Measurements from ENCODE around the gene RYR3.
"Not testable (repeated sequence)": the region's sequence is repeated elsewhere in the genome, so short reads cannot be mapped to it uniquely, and the experiment has no call there.

RYR3 gene

GRCh38 chr15:33587773-33588172, 277.0 kb downstream of the RYR3 start:
- TF ChIP-seq EZH2phosphoT487 (IDR thresholded peaks at IDR 0.05; ENCODE audit: borderline replicate concordance): no peak
- TF ChIP-seq, protein P1, sequence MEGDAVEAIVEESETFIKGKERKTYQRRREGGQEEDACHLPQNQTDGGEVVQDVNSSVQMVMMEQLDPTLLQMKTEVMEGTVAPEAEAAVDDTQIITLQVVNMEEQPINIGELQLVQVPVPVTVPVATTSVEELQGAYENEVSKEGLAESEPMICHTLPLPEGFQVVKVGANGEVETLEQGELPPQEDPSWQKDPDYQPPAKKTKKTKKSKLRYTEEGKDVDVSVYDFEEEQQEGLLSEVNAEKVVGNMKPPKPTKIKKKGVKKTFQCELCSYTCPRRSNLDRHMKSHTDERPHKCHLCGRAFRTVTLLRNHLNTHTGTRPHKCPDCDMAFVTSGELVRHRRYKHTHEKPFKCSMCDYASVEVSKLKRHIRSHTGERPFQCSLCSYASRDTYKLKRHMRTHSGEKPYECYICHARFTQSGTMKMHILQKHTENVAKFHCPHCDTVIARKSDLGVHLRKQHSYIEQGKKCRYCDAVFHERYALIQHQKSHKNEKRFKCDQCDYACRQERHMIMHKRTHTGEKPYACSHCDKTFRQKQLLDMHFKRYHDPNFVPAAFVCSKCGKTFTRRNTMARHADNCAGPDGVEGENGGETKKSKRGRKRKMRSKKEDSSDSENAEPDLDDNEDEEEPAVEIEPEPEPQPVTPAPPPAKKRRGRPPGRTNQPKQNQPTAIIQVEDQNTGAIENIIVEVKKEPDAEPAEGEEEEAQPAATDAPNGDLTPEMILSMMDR (conservative IDR thresholded peaks at IDR 0.05; ENCODE audit: low read length): no peak
- Histone ChIP-seq H3K9me3 (ENCODE audit: insufficient read depth, low read depth, low read length) (no peaks in the 10 kb centered on the region), H3K4me2 (ENCODE audit: low read depth, low read length, poor library complexity, severe bottlenecking) (no peak overlapping the region), H3K4me1 (ENCODE audit: insufficient read depth, low read length, poor library complexity, severe bottlenecking) (peaks cover 5% of the 10 kb centered on the region), H3K9ac (ENCODE audit: low read depth, low read length, poor library complexity, severe bottlenecking) (no peak overlapping the region), H4K20me1 (ENCODE audit: insufficient read depth, low read length, poor library complexity, severe bottlenecking) (no peaks in the 10 kb centered on the region), H3K36me3 (ENCODE audit: insufficient read depth, low read length) (no peaks in the 10 kb centered on the region), H3K27me3 (ENCODE audit: insufficient read depth, low read length, poor library complexity, severe bottlenecking) (no peaks in the 10 kb centered on the region), H3K4me3 (ENCODE audit: low read length, poor library complexity, severe bottlenecking) (no peak overlapping the region), H3K9me2 (replicated peaks; ENCODE audit: low read depth, low read length) (no peaks in the 10 kb centered on the region), H3K79me2 (ENCODE audit: insufficient read depth, low read length) (no peaks in the 10 kb centered on the region), H3F3A (ENCODE audit: low read depth) (no peaks in the 10 kb centered on the region), H2AFZ (ENCODE audit: low read length) (no peak overlapping the region)

DNA sequence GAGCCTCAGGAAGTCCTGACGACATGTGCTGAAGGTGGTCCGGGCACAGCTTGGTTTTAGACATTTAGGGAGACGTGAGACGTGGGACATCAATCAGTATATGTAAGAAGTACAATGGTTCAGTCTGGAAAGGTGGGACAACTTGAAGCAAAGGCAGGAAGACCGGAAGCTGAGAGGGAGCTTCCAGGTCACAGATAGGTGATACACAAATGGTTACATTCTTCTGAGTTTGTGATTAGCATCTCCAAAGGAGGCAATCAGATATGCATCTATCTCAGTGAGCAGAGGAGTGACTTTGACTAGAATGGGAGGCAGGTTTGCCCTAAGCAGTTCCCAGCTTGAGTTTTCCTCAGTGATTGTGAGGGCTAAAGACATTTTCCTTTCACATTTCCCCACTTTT, 282.1 kb downstream of the RYR3 start:
- no peak overlapping the region for H3K4me2 ChIP-seq (ENCODE audit: low read depth, low read length, poor library complexity, severe bottlenecking)
- no peaks in the 10 kb centered on the region for H3K9me3 ChIP-seq (ENCODE audit: insufficient read depth, low read depth, low read length)
- H3K9me2 ChIP-seq (replicated peaks; ENCODE audit: low read depth, low read length): no peaks in the 10 kb centered on the region
- H4K20me1 ChIP-seq (ENCODE audit: insufficient read depth, low read length, poor library complexity, severe bottlenecking): no peaks in the 10 kb centered on the region
- H3K27me3 ChIP-seq (ENCODE audit: insufficient read depth, low read length, poor library complexity, severe bottlenecking): no peaks in the 10 kb centered on the region
- H3K79me2 ChIP-seq (ENCODE audit: insufficient read depth, low read length): no peaks in the 10 kb centered on the region
- H3F3A ChIP-seq (ENCODE audit: low read depth): no peaks in the 10 kb centered on the region
- TF ChIP-seq, protein P1 (conservative IDR thresholded peaks at IDR 0.05; ENCODE audit: low read length): no peak
- TF ChIP-seq EZH2phosphoT487 (IDR thresholded peaks at IDR 0.05; ENCODE audit: borderline replicate concordance): no peak
- no peaks in the 10 kb centered on the region for H3K36me3 ChIP-seq (ENCODE audit: insufficient read depth, low read length)
- H3K4me1 ChIP-seq (ENCODE audit: insufficient read depth, low read length, poor library complexity, severe bottlenecking): no peaks in the 10 kb centered on the region
- no peak overlapping the region for H3K9ac ChIP-seq (ENCODE audit: low read depth, low read length, poor library complexity, severe bottlenecking)
- H3K4me3 ChIP-seq (ENCODE audit: low read length, poor library complexity, severe bottlenecking): no peak overlapping the region
- H2AFZ ChIP-seq (ENCODE audit: low read length): no peak overlapping the region

DNA sequence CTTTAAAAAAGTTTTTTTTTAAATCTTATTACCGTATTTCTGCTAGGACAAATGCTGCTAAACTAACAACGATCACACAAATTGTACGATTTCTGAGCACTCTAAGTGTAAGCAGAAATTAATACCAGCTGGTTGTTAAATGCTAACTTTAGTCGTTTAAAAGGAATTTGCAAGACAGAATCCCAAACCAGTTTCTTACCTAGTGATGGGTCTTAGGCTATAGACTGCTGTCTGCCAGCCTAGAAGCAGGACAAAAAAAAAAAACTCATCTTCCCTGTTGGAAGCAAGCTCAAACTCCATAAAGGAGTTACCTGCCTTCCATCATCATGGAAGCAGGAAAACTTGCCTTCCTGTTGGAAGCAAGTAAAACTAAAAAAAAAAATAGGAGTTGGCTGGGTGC, 287.6 kb downstream of the RYR3 start:
- H3F3A ChIP-seq (ENCODE audit: low read depth); H3K4me1 ChIP-seq (ENCODE audit: insufficient read depth, low read length, poor library complexity, severe bottlenecking); H3K4me3 ChIP-seq (ENCODE audit: low read length, poor library complexity, severe bottlenecking); H4K20me1 ChIP-seq (ENCODE audit: insufficient read depth, low read length, poor library complexity, severe bottlenecking); H3K27me3 ChIP-seq (ENCODE audit: insufficient read depth, low read length, poor library complexity, severe bottlenecking); H2AFZ ChIP-seq (ENCODE audit: low read length); H3K9ac ChIP-seq (ENCODE audit: low read depth, low read length, poor library complexity, severe bottlenecking); H3K9me3 ChIP-seq (ENCODE audit: insufficient read depth, low read depth, low read length); H3K36me3 ChIP-seq (ENCODE audit: insufficient read depth, low read length); H3K79me2 ChIP-seq (ENCODE audit: insufficient read depth, low read length); H3K4me2 ChIP-seq (ENCODE audit: low read depth, low read length, poor library complexity, severe bottlenecking); H3K9me2 ChIP-seq (replicated peaks; ENCODE audit: low read depth, low read length): not testable (repeated sequence)

DNA sequence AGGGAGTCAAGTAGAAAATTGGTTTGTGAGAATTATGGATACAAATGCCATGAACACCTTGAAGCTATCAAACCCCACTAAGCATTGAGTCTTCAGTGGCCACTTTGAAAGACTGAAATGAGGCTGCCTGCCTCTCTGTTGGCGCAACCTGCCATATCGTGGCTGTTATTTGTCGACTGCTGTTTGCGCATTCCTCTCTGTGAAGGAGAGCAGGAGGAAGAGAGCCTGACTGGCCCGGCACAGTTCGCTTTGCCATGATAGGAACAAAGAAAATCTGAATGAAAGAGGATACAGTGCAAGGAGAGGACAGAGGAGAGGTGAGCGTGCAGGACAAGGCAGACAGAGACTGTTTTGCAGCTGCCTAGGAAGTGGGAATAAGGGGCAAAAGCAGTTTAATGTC, 289.4 kb downstream of the RYR3 start:
- Histone ChIP-seq H3K9me3 (ENCODE audit: insufficient read depth, low read depth, low read length) (no peaks in the 10 kb centered on the region), H3K4me2 (ENCODE audit: low read depth, low read length, poor library complexity, severe bottlenecking) (no peak overlapping the region), H4K20me1 (ENCODE audit: insufficient read depth, low read length, poor library complexity, severe bottlenecking) (no peaks in the 10 kb centered on the region), H3K9me2 (replicated peaks; ENCODE audit: low read depth, low read length) (no peaks in the 10 kb centered on the region), H3F3A (ENCODE audit: low read depth) (no peaks in the 10 kb centered on the region), H3K79me2 (ENCODE audit: insufficient read depth, low read length) (no peaks in the 10 kb centered on the region), H3K27me3 (ENCODE audit: insufficient read depth, low read length, poor library complexity, severe bottlenecking) (no peaks in the 10 kb centered on the region), H3K4me3 (ENCODE audit: low read length, poor library complexity, severe bottlenecking) (no peak overlapping the region), H3K36me3 (ENCODE audit: insufficient read depth, low read length) (no peaks in the 10 kb centered on the region), H3K9ac (ENCODE audit: low read depth, low read length, poor library complexity, severe bottlenecking) (no peak overlapping the region), H2AFZ (ENCODE audit: low read length) (no peak overlapping the region), H3K4me1 (ENCODE audit: insufficient read depth, low read length, poor library complexity, severe bottlenecking) (no peaks in the 10 kb centered on the region)
- TF ChIP-seq, protein P1 (conservative IDR thresholded peaks at IDR 0.05; ENCODE audit: low read length): no peak
- TF ChIP-seq EZH2phosphoT487 (IDR thresholded peaks at IDR 0.05; ENCODE audit: borderline replicate concordance): no peak
